Hematopoietic multipotent progenitor cell treated with erythropoietin and hydrocortisone succinate and interleukin-3 and kit ligand, for 15 days (in vitro differentiated cells): ENCODE data around the gene ADAM8.
"Not testable (repeated sequence)": the region's sequence is repeated elsewhere in the genome, so short reads cannot be mapped to it uniquely, and the experiment has no call there.

Experiments
- DNase-seq: peaks from one replicate; pipeline ENCODE4 v3.0.0-alpha.2; 2015; ENCODE audit warnings: low spot score

The ADAM8 gene

DNA sequence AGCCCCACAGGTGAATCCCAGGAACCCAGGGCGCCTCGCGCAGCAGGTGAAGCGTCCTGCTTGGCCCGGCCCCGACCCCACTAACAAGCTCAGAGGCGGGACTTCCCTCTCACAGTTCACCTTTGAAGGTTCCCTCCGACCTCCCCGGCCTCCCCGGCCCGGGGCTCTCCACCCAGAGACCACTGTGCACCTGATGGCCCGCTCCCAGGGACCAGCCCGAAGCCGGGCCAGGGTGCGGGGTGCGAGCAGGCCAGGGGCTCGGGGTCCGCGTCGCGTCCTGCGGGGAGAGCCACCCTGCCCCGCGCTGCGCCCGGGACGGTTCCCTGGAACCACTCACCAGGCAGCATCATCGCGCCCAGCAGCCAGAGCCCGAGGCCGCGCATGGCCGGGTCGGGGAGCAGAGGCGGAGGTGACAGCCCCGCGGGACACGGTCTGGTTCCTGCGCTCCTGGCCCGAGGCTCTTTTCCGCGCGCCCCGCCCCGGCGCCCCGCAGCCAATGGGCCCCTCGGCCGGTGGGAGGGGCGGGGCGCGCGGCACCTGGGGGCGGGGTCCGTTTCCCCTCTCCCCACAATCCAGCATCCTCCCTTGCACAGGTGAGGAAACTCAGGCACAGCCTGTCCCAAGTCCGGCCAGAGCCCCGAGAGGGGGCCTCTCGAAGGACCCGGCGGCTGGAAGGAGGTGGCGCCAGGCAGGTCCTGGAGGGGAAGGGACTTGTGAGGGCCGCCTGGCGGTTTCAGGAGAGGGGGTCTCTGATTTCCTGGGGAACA lies at the start of gene ADAM8:
TSS of gene ADAM8 (minus strand) at position 434 of the 767 bp plus-strand sequence. CDS start at position 383, 51 bp downstream.
- DNase-seq = no peak

DNA sequence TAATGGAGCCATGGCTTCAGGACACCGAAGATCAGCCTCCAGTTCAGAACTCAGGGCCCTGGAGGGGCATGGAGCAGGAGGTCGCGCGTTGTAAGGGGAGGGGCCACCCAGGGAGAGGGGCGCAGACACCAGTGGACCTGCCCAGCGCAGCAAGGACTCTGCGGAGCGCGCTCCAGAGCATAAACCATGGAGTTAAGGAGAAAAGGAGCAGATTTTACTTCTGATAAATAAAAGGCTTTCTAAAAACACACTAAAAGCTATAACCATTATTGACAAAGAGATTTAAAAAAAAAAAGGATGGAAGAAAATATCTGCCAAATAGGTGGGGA lies 49.5 kb upstream of the ADAM8 start:
- DNase-seq = no peak

DNA sequence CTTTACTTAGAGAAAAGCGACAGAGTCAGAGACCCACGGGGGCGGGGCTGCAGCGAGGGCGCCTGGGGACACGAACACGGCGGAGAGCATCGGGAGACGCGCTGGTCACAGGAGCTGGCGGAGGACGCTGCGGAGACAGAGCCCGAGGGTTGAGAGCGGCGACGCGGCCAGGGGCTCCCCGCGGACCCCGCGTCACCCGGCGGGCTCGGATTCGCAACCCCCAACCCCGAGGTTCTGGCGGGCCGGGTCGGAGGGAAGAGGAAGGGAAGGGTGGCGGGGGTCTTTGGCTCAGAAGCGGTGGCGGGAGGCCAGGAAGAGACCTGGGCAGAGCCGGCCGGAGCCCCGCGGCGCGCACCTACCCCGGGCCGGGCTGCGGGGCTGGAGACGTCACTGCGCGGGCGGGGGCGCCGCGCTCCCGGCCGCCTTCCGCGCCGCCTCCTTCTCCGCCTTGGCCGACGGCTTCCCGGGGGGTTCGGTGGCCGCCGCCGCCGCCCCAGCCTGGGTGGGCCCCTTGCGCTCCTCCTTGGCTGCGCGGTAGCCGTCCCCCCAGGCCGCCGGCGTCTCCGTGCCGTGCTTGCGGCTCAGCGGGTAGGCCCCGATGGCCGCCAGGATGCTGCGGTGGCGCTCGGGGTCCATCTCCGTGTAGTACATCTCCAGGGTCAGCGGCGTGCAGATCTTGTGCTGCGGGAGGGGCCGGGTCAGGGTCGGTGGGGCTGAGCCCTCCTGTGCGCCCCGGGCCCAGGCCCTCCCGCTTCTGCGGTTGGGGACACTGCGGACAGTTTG lies 49.0 kb upstream of the ADAM8 start:
- no peak for DNase-seq

DNA sequence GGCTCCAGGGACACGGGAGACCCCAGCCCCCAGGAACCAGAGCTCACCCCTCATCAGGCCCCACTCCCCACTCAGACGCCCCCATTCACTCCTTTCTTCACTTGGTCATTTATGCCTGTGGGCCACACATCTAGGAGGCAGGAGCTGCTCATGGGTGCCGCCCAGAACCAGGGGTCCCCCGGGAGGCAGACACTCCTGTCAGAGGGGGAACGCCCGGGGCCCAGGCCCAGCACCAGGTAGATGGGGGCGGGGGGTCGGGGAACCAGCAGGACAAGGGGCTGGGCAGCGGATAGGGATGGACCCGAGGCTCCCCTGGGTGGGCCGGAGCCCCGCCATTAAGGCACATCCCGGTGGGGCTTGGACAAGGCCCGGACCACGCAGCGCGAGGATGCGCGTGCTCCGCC lies 48.2 kb upstream of the ADAM8 start:
- no peak for DNase-seq

DNA sequence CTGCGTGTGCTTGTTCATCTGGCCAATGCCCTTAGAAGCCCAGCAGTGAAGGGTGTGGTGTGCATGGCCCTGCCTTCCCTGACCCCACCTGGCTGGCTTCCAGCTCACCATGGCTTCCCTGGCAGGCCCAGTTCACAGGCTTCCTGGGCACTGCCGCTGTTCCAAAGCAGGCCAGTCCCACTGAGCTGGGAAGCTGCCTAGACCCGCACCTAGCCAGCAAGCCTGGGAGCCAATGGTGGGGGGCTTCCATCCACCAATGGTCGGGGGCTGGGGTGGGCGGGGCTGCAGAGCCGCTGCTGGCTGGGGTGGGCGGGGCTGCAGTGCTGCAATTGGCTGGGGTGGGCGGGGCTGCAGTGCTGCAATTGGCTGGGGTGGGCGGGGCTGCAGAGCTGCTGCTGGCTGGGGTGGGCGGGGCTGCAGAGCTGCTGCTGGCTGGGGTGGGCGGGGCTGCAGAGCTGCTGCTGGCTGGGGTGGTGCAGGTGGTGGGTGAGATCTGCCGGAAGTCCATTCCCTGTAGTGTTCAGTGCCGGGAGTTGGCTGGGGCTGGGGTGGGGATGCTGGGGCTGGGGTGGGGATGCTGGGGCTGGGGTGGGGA lies 47.6 kb upstream of the ADAM8 start:
- peak; percentile 51 for DNase-seq

DNA sequence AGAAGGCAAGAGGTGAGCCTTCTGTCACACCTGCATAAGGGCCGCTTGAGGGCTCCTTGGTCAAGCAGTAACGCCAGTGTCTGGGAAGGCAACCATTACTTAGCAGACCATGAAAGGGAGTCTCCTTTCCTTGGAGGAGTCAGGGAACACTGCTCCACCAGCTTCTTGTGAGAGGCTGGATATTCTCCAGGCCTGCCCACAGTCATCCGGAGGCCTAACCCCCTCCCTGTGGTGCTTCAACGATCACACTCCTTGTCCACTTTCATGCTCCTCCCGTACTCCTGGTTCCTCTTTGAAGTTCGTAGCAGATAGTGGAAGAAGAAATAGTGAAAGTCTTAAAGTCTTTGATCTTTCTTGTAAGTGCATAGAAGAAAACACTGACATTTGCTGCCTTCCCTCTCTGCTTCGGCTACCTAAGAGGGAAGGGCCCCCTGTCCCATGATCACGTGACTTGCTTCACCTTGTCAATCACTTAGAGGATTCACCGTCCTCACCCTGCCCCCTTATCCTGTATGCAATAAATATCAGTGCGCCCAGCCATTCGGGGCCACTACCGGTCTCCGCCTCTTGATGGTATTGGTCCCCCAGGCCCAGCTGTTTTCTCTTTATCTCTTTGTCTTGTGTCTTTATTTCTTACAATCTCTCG lies 45.5 kb upstream of the ADAM8 start:
- not testable (repeated sequence) for DNase-seq

DNA sequence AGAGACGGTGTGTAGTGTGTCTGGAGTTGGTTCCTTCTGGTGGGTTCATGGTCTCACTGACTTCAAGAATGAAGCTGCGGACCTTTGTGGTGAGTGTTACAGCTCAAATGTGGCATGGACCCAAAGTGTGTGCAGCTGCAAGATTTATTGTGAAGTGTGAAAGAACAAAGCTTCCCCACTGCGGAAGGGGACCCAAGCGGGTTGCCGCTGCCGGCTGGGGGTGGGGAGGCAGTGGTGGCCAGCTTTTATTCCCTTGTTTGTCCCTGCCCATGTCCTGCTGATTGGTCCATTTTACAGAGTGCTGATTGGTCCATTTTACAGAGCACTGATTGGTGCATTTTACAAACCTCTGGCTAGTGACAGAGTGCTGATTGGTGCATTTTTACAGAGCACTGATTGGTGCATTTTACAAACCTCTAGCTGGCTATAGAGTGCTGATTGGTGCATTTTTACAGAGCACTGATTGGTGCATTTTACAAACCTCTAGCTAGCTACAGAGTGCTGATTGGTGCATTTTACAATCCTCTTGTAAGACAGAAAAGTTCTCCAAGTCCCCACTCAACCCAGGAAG lies 44.3 kb upstream of the ADAM8 start:
- not testable (repeated sequence) for DNase-seq

DNA sequence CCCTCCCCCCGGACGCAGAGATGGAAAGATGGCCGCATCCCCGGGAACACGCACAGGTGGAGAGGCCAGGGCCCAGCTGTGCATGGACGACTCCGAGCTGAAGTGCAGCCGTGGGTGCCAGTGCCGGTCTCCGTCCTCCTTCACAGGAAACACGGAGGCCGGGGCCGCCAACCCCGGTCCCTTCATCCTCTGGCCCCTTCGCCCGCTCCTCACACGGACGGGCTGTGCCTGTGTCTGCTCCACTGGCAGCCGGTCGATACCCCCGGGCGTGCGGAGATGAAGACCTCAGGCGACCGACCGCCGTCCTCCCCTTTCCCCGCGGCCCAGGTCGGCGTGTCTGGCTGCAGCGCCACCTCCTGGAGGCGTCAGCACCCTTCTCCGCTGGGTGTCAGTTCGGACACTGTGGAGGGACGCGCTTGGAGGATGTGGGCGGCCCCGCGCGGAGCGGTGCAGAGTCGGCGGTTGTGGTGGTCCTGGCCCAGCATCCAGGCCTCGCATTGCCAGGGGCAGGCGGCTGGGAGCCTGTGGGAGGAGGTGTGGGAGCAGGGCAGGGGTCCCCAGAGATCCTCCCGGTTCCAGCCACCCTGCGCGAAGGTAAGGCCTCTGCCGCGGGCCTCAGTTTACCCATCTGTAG lies 41.9 kb upstream of the ADAM8 start:
- peak; percentile 46 for DNase-seq

DNA sequence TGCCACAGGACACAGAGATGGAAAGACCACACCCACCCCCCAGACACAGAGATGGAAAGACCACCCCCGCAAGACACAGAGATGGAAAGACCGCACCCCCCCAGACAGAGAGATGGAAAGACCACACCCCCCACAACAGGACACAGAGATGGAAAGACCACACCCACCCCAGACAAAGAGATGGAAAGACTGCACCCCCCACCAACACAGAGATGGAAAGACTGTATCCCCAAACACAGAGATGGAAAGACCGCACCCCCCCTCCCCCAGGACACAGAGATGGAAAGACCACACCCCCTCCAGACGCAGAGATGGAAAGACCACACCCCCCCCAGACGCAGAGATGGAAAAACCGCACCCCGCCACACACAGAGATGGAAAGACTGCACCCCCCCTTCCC lies 40.1 kb upstream of the ADAM8 start:
- DNase-seq = no peak

DNA sequence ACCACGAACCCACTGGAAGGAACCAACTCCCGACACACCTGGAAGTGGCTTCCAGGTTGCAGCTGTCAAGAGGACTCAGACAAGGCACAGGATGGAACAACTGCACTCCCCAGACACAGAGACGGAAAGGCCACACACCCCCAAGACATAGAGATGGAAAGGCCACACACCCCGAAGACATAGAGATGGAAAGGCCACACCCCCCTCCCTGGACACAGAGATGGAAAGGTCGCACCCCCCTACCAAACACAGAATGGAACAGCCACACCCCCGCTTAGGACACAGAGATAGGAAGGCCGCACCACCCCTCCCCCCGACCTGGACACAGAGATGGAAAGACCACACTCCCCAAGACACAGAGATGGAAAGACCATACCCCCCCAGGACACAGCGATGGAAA lies 39.6 kb upstream of the ADAM8 start:
- DNase-seq = no peak

DNA sequence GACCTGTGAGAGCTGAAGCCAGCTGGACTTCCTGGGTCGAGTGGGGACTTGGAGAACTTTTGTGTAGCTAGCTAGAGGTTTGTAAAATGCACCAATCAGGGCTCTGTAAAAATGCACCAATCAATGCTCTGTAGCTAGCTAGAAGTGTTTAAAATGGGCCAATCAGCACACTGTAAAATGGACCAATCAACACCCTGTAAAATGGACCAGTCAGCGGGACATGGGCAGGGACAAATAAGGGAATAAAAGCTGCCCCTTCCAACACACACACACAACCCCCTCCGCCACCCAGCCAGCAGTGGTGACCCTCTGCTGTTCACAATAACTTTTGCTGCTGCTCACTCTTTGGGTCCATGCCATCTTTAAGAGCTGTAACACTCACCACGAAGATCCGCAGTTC lies 39.2 kb upstream of the ADAM8 start:
- DNase-seq = no peak

DNA sequence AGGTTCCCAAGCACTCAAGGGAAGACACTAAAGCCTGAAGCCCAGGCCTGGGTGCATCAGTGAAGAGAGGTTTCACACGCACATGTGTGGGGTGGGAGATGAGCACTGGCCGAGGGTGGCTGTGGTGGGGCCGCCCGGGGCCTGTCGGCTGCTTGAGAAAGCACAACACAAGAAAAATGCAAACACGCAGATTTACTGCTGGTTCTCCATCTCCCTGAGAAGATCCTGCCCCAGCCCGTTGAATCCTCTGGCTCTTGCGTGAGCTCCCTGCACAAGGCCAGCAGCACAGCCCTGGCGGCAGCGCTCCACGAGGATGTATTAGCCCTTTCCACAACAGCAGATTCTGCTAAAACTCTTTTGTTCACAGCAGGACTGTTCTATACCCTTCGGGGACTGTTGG lies 38.2 kb upstream of the ADAM8 start:
- DNase-seq = no peak

DNA sequence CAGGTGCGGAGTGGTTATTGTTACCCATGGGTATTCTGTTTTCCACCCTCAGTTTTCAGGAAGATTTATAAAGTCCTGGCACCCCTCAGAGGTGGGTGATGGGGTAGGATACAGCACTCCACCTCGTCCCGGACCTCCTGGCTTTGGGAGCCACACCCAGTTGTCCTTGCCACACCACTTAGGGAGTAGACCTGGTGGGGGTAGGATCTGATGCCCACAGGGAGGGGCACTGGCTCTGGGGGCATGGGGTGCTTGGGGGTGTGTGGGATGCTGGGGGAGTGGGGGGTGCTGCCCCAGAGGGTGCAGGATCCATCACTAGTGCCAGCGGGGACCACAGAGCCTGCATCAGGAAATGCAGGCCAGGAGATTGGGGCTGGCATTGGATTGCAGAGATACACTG lies 36.5 kb upstream of the ADAM8 start:
- DNase-seq = no peak

DNA sequence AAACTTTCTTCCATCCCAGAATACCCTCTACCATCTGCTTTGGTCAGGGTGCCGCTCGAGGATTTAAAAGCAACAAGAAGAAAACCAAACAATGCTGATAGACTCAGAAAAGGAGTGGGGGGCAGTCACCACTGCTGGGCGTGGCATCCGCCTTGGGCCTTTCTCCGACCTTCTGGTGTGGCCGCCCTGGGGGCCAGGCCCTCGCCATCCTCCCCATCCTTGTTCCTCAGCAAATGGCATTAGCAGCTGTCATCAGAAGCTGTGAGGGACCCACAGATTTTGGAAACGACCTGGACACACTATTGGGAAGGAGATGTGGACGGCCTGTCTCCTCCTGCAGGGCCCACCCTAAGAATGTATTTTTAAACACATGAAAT lies 36.1 kb upstream of the ADAM8 start:
- no peak for DNase-seq

DNA sequence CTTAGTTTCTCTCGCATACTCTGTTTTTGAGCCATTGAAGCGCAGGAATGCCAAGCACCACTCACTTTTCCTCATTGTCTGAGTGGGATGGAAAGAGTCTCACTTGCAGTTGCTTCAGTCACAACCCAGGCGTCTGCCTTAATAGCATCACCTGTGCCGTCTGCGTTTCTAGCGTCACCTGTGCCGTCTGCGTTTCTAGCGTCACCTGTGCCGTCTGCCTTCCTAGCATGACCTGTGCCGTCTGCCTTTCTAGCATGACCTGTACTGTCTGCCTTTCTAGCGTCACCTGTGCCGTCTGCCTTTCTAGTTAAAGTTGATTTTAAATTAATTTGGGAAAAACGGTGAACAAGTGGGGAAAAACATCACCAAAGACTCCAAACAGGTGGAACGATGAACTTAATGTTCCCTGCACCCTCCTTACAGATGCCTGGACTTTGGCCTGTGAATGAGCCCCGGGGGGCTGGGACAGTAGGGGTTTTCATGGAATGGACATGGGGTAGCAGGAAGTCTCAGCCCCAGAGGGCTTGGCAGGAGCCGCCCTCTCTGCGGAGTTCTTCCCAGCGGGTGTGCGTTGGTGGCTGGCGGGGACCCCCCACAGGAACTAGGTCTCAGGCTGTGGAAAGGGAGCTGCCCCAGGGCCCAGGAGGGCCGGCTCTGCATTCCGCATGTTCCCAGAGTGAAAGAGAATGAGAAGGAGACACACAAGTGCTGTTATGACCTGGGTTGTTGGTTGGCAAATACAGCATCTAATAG lies 35.5 kb upstream of the ADAM8 start:
- no peak for DNase-seq

DNA sequence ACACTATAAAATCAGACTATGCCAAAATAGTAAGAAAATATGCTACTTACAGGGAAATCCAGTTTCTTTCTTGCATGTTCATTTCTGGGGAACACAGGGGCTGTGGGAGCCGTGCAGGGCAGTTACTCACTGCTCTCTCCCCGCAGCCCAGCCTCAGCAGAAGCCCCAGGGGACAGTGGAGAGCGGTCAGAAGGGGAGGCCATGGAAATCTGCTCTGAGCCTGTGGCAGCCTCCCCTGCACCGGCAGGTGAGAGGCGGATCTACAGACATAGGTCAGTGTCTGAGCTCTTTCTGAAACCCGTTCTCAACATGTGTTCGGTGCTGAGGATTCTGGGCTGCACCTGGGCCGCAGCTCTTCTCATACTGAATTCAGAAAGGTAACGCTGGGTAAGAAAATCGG lies 34.9 kb upstream of the ADAM8 start:
- DNase-seq = no peak

DNA sequence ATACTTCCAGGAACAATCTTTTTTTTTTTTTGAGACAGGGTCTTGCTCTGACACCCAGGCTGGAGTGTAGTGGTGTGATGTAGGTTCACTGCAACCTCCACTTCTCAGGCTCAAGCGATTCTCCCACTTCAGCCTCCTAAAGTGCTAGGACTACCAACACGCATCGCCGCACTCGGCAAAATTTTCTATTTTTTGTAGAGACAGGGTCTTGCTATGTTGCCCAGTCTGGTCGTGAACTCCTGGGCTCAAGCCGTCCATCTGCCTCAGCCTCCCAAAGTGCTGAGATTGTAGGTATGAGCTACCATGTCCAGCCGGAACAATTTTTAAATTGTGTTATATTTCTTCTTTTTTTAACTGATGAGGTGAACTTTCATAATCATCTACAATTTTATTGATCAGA lies 34.1 kb upstream of the ADAM8 start:
- no peak for DNase-seq

DNA sequence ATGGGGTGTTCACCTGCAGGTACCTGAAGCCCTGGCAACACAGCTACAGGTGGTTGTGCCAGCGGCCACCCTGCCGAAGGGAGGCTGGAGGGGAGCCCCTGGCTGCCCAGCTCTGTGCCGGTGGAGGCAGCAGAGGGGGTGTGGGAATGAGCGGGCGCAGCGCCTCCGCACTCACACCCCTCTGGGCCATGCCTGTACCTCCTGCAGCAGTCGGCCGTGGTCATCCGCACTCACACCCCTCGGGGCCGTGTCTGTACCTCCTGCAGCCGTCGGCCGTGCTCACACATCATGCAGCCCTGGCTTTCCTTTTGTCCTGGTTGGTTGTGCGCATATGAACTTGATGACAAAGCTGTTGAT lies 33.7 kb upstream of the ADAM8 start:
- no peak for DNase-seq

DNA sequence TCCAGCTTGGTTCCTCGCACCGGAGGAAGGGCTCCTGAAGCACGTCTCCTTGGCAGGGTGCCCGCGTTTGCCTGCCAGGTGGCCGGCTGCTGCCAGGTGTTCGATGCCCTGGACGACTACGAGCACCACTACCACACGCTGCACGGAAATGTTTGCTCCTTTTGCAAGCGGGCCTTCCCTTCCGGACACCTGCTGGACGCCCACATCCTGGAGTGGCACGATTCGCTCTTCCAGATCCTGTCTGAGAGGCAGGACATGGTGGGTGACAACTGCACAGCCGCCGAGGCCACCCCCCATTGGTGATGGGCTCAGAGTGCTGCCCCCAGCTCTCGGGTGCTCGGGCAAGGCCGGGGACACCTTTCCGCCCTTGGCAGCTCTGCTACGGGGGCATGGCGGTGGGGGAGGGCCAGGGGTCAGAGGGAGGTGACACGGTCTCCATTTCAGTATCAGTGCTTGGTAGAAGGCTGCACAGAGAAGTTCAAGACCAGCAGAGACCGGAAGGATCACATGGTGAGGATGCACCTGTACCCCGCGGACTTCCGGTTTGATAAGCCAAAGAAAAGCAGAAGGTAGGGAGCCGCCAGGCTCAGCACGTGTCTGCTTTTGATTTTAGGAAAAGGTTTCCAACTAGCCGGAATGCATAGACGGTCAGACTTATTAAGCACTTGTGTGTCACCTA lies 33.2 kb upstream of the ADAM8 start:
- DNase-seq = no peak

DNA sequence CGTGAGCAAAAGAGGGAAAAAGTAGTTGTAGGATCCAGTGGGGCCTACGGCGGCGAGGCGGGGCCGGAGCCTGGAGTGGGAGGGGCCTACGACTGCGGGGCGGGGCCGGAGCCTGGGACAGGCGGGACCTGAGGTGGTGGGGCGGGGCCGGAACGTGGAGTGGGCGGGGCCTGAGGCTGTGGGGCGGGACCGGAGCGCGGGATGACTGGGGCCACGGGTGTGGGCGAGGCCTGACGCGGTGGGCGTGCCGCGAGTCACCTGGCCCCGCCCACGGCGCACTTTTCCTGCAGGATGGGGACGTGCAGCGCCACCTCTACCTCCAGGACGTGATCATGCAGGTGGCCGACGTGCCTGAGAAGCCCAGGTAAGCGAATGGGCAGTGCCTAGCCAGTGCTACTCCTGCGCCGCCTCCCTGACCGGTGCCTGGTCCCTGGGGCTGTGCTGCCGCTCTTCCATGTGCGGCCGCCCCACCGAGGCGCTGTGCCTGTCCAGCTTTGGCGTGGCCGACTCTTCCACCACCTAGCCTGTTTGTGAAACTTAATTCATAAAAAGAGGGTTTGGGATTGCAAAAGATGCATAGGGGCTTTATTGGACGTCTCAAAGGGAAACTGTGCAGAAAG lies 32.5 kb upstream of the ADAM8 start:
- DNase-seq = peak; percentile 89
